Activated CD4-positive, CD25-positive, alpha-beta regulatory T cell treated with anti-CD3 and anti-CD28 coated beads, Interleukin-2, amount 50 U/mL, for 16 hours (primary cell): ENCODE measurements around the gene SP110.
"Not testable (repeated sequence)": the region's sequence is repeated elsewhere in the genome, so short reads cannot be mapped to it uniquely, and the experiment has no call there.

Experiments used
- DNase-seq: peaks from one replicate; pipeline ENCODE4 v3.0.0-alpha.2; 2020; ENCODE audit warnings: low read depth, low spot score

The SP110 gene

GRCh38 chr2:230219419-230220331, at the start of gene SP110:
TSS of gene SP110 (minus strand) at chr2:230219984. CDS start at chr2:230216927, 3,057 bp downstream.
- peak; percentile 67 for DNase-seq

- DNase-seq: no peak
Measured at GRCh38 chr2:230268606-230269243, 48.9 kb upstream of the SP110 start.

GRCh38 chr2:230267556-230267955, 47.8 kb upstream of the SP110 start:
- no peak for DNase-seq

GRCh38 chr2:230267059-230267458, 47.3 kb upstream of the SP110 start:
- no peak for DNase-seq

GRCh38 chr2:230266638-230267037, 46.9 kb upstream of the SP110 start:
- DNase-seq: no peak

GRCh38 chr2:230264945-230265344, 45.2 kb upstream of the SP110 start:
- DNase-seq: not testable (repeated sequence)

- DNase-seq: no peak
Measured at GRCh38 chr2:230262246-230262645, 42.5 kb upstream of the SP110 start.

- no peak for DNase-seq
Measured at GRCh38 chr2:230258483-230258882, 38.7 kb upstream of the SP110 start.

GRCh38 chr2:230256733-230257332, 37.0 kb upstream of the SP110 start:
- no peak for DNase-seq

GRCh38 chr2:230254152-230254881, 34.5 kb upstream of the SP110 start:
- no peak for DNase-seq

GRCh38 chr2:230250231-230250630, 30.4 kb upstream of the SP110 start:
- DNase-seq: no peak

- DNase-seq: no peak
Measured at GRCh38 chr2:230246206-230246605, 26.4 kb upstream of the SP110 start.

- no peak for DNase-seq
Measured at GRCh38 chr2:230244211-230244610, 24.4 kb upstream of the SP110 start.

GRCh38 chr2:230234845-230235244, 15.1 kb upstream of the SP110 start:
- DNase-seq: no peak

- DNase-seq: no peak
Measured at GRCh38 chr2:230234122-230234722, 14.4 kb upstream of the SP110 start.

GRCh38 chr2:230231251-230231650, 11.5 kb upstream of the SP110 start:
- DNase-seq: no peak

- no peak for DNase-seq
Measured at GRCh38 chr2:230230496-230231200, 10.9 kb upstream of the SP110 start.

GRCh38 chr2:230230087-230230486, 10.3 kb upstream of the SP110 start:
- DNase-seq: no peak

GRCh38 chr2:230227216-230227615, 7.4 kb upstream of the SP110 start:
- no peak for DNase-seq

GRCh38 chr2:230226051-230226551, 6.3 kb upstream of the SP110 start:
- DNase-seq: no peak

- DNase-seq: peak; percentile 69
Measured at GRCh38 chr2:230225486-230225885, 5.7 kb upstream of the SP110 start, which contains the start of gene SP140. TSS of gene SP140 (plus strand) at chr2:230225736. CDS start at chr2:230225845, 109 bp downstream.
